HEK293 (cell line): ENCODE results near the gene ST7.

Experiments
- CTCF ChIA-PET: fragments of 350-600 bp; formaldehyde crosslinking; extraction: SDS; loops from one replicate; lab custom pipeline; 2021; ENCODE audit warnings: antibody characterized with exemption; lab: Yijun Ruan, JAX
- POLR2A ChIA-PET: fragments of 300-600 bp; formaldehyde crosslinking; extraction: SDS; loops from one replicate; lab custom pipeline; 2020; ENCODE audit warnings: antibody characterized with exemption, inconsistent platforms; lab: Yijun Ruan, JAX
- H3K27ac ChIP-seq: fragments of 200-500 bp; sonication (Bioruptor generic); 2 replicates; pipeline ENCODE4 v1.5.1; 2014; ENCODE audit warnings: low read depth, low read length, control low read depth, inconsistent platforms; ENCODE audit errors: extremely low read depth
- H3K36me3 ChIP-seq, 2 experiments: fragments of 200-500 bp in 1 of 2; sonication (Bioruptor generic) in 1 of 2; 1 replicate in 1 of 2; 2 replicates in 1 of 2; pipeline ENCODE4 v1.5.1; 2014 to 2017; ENCODE audit warnings: inconsistent platforms in 2 of 2, low read length in 2 of 2; ENCODE audit not compliant: control insufficient read depth in 2 of 2, insufficient read depth in 1 of 2
- H3K4me1 ChIP-seq: fragments of 200-500 bp; sonication (Bioruptor generic); 2 replicates; pipeline ENCODE4 v1.5.1; 2014; ENCODE audit warnings: mild to moderate bottlenecking, low read length, inconsistent platforms; ENCODE audit not compliant: control insufficient read depth, insufficient read depth
- H3K4me3 ChIP-seq: 2 replicates; pipeline ENCODE4 v1.5.1; 2011; ENCODE audit warnings: low read depth, mild to moderate bottlenecking, control low read depth, low read length, moderate library complexity
- H3K9me3 ChIP-seq: fragments of 200-500 bp; sonication (Bioruptor generic); 2 replicates; pipeline ENCODE4 v1.5.1; 2014; ENCODE audit warnings: low read depth, low read length, inconsistent platforms; ENCODE audit not compliant: control insufficient read depth, insufficient read depth
- BCL11A ChIP-seq: fragments of 450-650 bp; formaldehyde crosslinking; IDR thresholded peaks from 2 replicates; pipeline ENCODE4 v1.5.1; 2016; ENCODE audit warnings: low read depth, missing biosample characterization, missing genetic modification characterization
- KLF17 ChIP-seq: fragments of 450-650 bp; formaldehyde crosslinking; IDR thresholded peaks from 2 replicates; pipeline ENCODE4 v1.5.1; 2016; ENCODE audit warnings: missing biosample characterization, missing genetic modification characterization
- OSR2 ChIP-seq: fragments of 450-650 bp; formaldehyde crosslinking; IDR thresholded peaks from 2 replicates; pipeline ENCODE4 v1.5.1; 2016; ENCODE audit warnings: missing biosample characterization, missing genetic modification characterization
- PRDM6 ChIP-seq: fragments of 450-650 bp; formaldehyde crosslinking; IDR thresholded peaks from 2 replicates; pipeline ENCODE4 v1.5.1; 2017; ENCODE audit warnings: missing biosample characterization, missing genetic modification characterization
- ZBTB21 ChIP-seq: fragments of 450-650 bp; formaldehyde crosslinking; IDR thresholded peaks from 2 replicates; pipeline ENCODE4 v1.5.1; 2017; ENCODE audit warnings: missing biosample characterization, missing genetic modification characterization
- ZEB2 ChIP-seq: fragments of 450-650 bp; formaldehyde crosslinking; IDR thresholded peaks from 2 replicates; pipeline ENCODE4 v1.5.1; 2016; ENCODE audit warnings: missing biosample characterization, missing genetic modification characterization
- ZFHX2 ChIP-seq: fragments of 450-650 bp; formaldehyde crosslinking; conservative IDR thresholded peaks from 2 replicates; pipeline ENCODE4 v1.5.1; 2016; ENCODE audit warnings: missing biosample characterization, missing genetic modification characterization
- ZNF121 ChIP-seq: fragments of 450-650 bp; formaldehyde crosslinking; IDR thresholded peaks from 2 replicates; pipeline ENCODE4 v1.5.1; 2016; ENCODE audit warnings: missing biosample characterization, missing genetic modification characterization
- ZNF133 ChIP-seq: fragments of 450-650 bp; formaldehyde crosslinking; IDR thresholded peaks from 2 replicates; pipeline ENCODE4 v1.5.1; 2016; ENCODE audit warnings: missing biosample characterization, missing genetic modification characterization
- ZNF138 ChIP-seq: fragments of 450-650 bp; formaldehyde crosslinking; IDR thresholded peaks from 2 replicates; pipeline ENCODE4 v1.5.1; 2016; ENCODE audit warnings: missing biosample characterization, missing genetic modification characterization, borderline replicate concordance
- ZNF2 ChIP-seq: fragments of 450-650 bp; formaldehyde crosslinking; IDR thresholded peaks from 2 replicates; pipeline ENCODE4 v1.5.1; 2016; ENCODE audit warnings: missing biosample characterization, missing genetic modification characterization
- ZNF221 ChIP-seq: fragments of 450-650 bp; formaldehyde crosslinking; IDR thresholded peaks from 2 replicates; pipeline ENCODE4 v1.5.1; 2017; ENCODE audit warnings: missing biosample characterization, missing genetic modification characterization, borderline replicate concordance
- ZNF350 ChIP-seq: fragments of 450-650 bp; formaldehyde crosslinking; IDR thresholded peaks from 2 replicates; pipeline ENCODE4 v1.5.0; 2017; ENCODE audit warnings: missing biosample characterization, mild to moderate bottlenecking, missing genetic modification characterization
- ZNF37A ChIP-seq: fragments of 450-650 bp; IDR thresholded peaks from 2 replicates; pipeline ENCODE4 v1.5.1; 2018; ENCODE audit warnings: missing biosample characterization, missing genetic modification characterization
- ZNF513 ChIP-seq: fragments of 450-650 bp; IDR thresholded peaks from 2 replicates; pipeline ENCODE4 v1.5.1; 2018; ENCODE audit warnings: missing biosample characterization, missing genetic modification characterization
- ZNF654 ChIP-seq: fragments of 450-650 bp; formaldehyde crosslinking; IDR thresholded peaks from 2 replicates; pipeline ENCODE4 v1.5.1; 2016; ENCODE audit warnings: low read depth, missing biosample characterization, missing genetic modification characterization
- ZNF660 ChIP-seq: fragments of 450-650 bp; IDR thresholded peaks from 2 replicates; pipeline ENCODE4 v1.5.1; 2018; ENCODE audit warnings: missing biosample characterization, mild to moderate bottlenecking, missing genetic modification characterization
- ZNF664 ChIP-seq: fragments of 450-650 bp; formaldehyde crosslinking; IDR thresholded peaks from 2 replicates; pipeline ENCODE4 v1.5.1; 2016; ENCODE audit warnings: missing biosample characterization, missing genetic modification characterization
- ZNF76 ChIP-seq: fragments of 450-650 bp; formaldehyde crosslinking; IDR thresholded peaks from 2 replicates; pipeline ENCODE4; 2016; ENCODE audit warnings: low read depth, missing biosample characterization, missing genetic modification characterization, borderline replicate concordance

Gene ST7

GRCh38 chr7:116980354-116980753 is 27.1 kb downstream of the ST7 start:
- no peak overlapping the region for H3K27ac ChIP-seq
- CTCF ChIA-PET: interaction anchor here (1.5 kb wide), 1 partner anchor 147 kb away, joined by 5 read pairs; no protein-coding TSS in a partner anchor
- H3K4me1 ChIP-seq: no peaks in the 10 kb centered on the region
- no peaks in the 10 kb centered on the region for H3K9me3 ChIP-seq
- no peaks in the 10 kb centered on the region for H3K36me3 ChIP-seq
- H3K4me3 ChIP-seq: no peak overlapping the region
- TF ChIP-seq ZBTB21 (no peak), BCL11A (tag by site-specific recombination) (no peak)
- POLR2A ChIA-PET: interaction anchor here (0.5 to 0.6 kb wide), 2 partner anchors 15 to 39 kb away, joined by 3 to 5 read pairs; no protein-coding TSS in a partner anchor

GRCh38 chr7:116981939-116982338 is 28.6 kb downstream of the ST7 start:
- H3K27ac ChIP-seq: no peak overlapping the region
- no peak for TF ChIP-seq ZNF221
- TF ChIP-seq PRDM6 (tag by site-specific recombination): 0 out of 2 replicates have a peak, but pooled peaks have one; percentile 3
- TF ChIP-seq OSR2 (tag by site-specific recombination): peak; percentile 79
- H3K36me3 ChIP-seq: no peaks in the 10 kb centered on the region
- ChIA-PET CTCF (no interaction called here), POLR2A (no interaction called here)
- H3K9me3 ChIP-seq: no peaks in the 10 kb centered on the region
- H3K4me3 ChIP-seq: no peak overlapping the region
- H3K4me1 ChIP-seq: no peaks in the 10 kb centered on the region

- no peak overlapping the region for H3K27ac ChIP-seq
- ChIA-PET POLR2A (interaction anchor here (1.0 kb wide), 1 partner anchor 12 kb away, joined by 4 read pairs; no protein-coding TSS in a partner anchor), CTCF (interaction anchor here (0.6 to 4.2 kb wide), 18 partner anchors 9 to 151 kb away, joined by 3 to 64 read pairs (median 4); no protein-coding TSS in a partner anchor)
- TF ChIP-seq ZNF350 (tag by site-specific recombination): no peak
- TF ChIP-seq KLF17: no peak
- TF ChIP-seq ZNF138 (tag by site-specific recombination): no peak
- peak; percentile 85 for TF ChIP-seq ZNF664
- TF ChIP-seq ZNF133 (tag by site-specific recombination): peak; percentile 90
- no peaks in the 10 kb centered on the region for H3K4me1 ChIP-seq
- no peaks in the 10 kb centered on the region for H3K9me3 ChIP-seq
- no peaks in the 10 kb centered on the region for H3K36me3 ChIP-seq
- no peak overlapping the region for H3K4me3 ChIP-seq
Observed at GRCh38 chr7:116984511-116984910, 31.2 kb downstream of the ST7 start.

- H3K4me3 ChIP-seq: no peak overlapping the region
- H3K36me3 ChIP-seq: no peaks in the 10 kb centered on the region
- CTCF ChIA-PET: interaction anchor here (0.6 to 4.2 kb wide), 20 partner anchors 8 to 226 kb away, joined by 3 to 64 read pairs (median 5); no protein-coding TSS in a partner anchor
- H3K4me1 ChIP-seq: no peaks in the 10 kb centered on the region
- no peaks in the 10 kb centered on the region for H3K9me3 ChIP-seq
- POLR2A ChIA-PET: interaction anchor here (1.0 kb wide), 1 partner anchor 13 kb away, joined by 4 read pairs; no protein-coding TSS in a partner anchor
- H3K27ac ChIP-seq: no peak overlapping the region
- TF ChIP-seq ZNF513: no peak
- 0 out of 2 replicates have a peak, but pooled peaks have one; percentile 40 for TF ChIP-seq ZNF660
- 0 out of 2 replicates have a peak, but pooled peaks have one; percentile 21 for TF ChIP-seq ZEB2 (tag by site-specific recombination)
- TF ChIP-seq ZFHX2: no peak
- peak; percentile 64 for TF ChIP-seq ZNF654
- TF ChIP-seq ZNF37A (tag by site-specific recombination): peak; percentile 63
- TF ChIP-seq ZNF2 (tag by site-specific recombination): 0 out of 2 replicates have a peak, but pooled peaks have one; percentile 32
- TF ChIP-seq ZNF76 (tag by site-specific recombination): no peak
- TF ChIP-seq ZNF121 (tag by site-specific recombination): no peak
Observed at GRCh38 chr7:116984917-116985316, 31.6 kb downstream of the ST7 start.
